CD1c-positive myeloid dendritic cell (primary cell): ENCODE data around the gene TIMM17B.
"Not testable (repeated sequence)": the region's sequence is repeated elsewhere in the genome, so short reads cannot be mapped to it uniquely, and the experiment has no call there.

Experiments used
- DNase-seq: peaks from one replicate; pipeline ENCODE4 v3.0.0-alpha.2; 2016; ENCODE audit errors: extremely low spot score

TIMM17B gene

GRCh38 chrX:48894891-48895290 is 2.7 kb downstream of the TIMM17B start:
- no peak for DNase-seq

GRCh38 chrX:48893556-48894348 is 3.8 kb downstream of the TIMM17B start:
- DNase-seq = no peak

- no peak for DNase-seq
These were observed 4.7 kb downstream of the TIMM17B start for GRCh38 chrX:48892896-48893295.

- DNase-seq = peak; percentile 85
These were observed 5.9 kb downstream of the TIMM17B start for GRCh38 chrX:48891402-48892288.

- DNase-seq = no peak
These were observed 6.6 kb downstream of the TIMM17B start for GRCh38 chrX:48890934-48891401.

GRCh38 chrX:48890296-48890925 is 7.2 kb downstream of the TIMM17B start:
- DNase-seq = no peak

- not testable (repeated sequence) for DNase-seq
These were observed 11.0 kb downstream of the TIMM17B start for GRCh38 chrX:48886586-48886985.

GRCh38 chrX:48883729-48884128 is 13.8 kb downstream of the TIMM17B start:
- no peak for DNase-seq

- peak; percentile 33 for DNase-seq
These were observed 20.6 kb downstream of the TIMM17B start for GRCh38 chrX:48876944-48877343.

GRCh38 chrX:48872017-48872416 is 25.6 kb downstream of the TIMM17B start:
- DNase-seq = not testable (repeated sequence)

- DNase-seq = no peak
These were observed 33.4 kb downstream of the TIMM17B start for GRCh38 chrX:48864210-48864609.

GRCh38 chrX:48854898-48855297 is 42.7 kb downstream of the TIMM17B start:
- no peak for DNase-seq

GRCh38 chrX:48854121-48854804 is 43.3 kb downstream of the TIMM17B start:
- not testable (repeated sequence) for DNase-seq

- not testable (repeated sequence) for DNase-seq
These were observed 44.1 kb downstream of the TIMM17B start for GRCh38 chrX:48853494-48853893.

GRCh38 chrX:48852857-48853256 is 44.7 kb downstream of the TIMM17B start:
- no peak for DNase-seq

- no peak for DNase-seq
These were observed 48.7 kb downstream of the TIMM17B start for GRCh38 chrX:48848847-48849246.
